Adrenal gland (tissue), 12 donors: ENCODE results near the gene AZI2. TPM values are rescaled to one million over a fixed set of nuclear protein-coding genes. Genes with fewer than 3 reads are reported as not detected.

Experiments used
- DNase-seq, 7 donors: peaks; one replicate each; pipeline ENCODE4 v3.0.0-alpha.2; 2019 to 2020
- H3K27ac ChIP-seq, 5 donors: fragments of 200-600 bp; sonication (generic) in 4 of 5; 1 replicate in 3 of 5; 2 replicates in 2 of 5; pipeline versions ENCODE4 v1.5.1 to v1.8.0; 2016 to 2020; ENCODE audit warnings: mild to moderate bottlenecking in 1 of 5
- H3K27me3 ChIP-seq: fragments of 200-600 bp; 2 replicates; pipeline ENCODE4 v1.8.0; 2021
- H3K36me3 ChIP-seq, 2 donors: fragments of 200-600 bp; replicated peaks in 1 of 2; 1 replicate in 1 of 2; 2 replicates in 1 of 2; pipeline versions ENCODE4 v1.5.1 to v1.8.0; 2018 to 2022
- H3K4me1 ChIP-seq, 2 donors: fragments of 200-600 bp; replicated peaks in 1 of 2; 1 replicate in 1 of 2; 2 replicates in 1 of 2; pipeline versions ENCODE4 v1.5.1 to v1.8.0; 2018 to 2021
- H3K4me3 ChIP-seq, 4 donors: fragments of 200-600 bp; sonication (generic) in 3 of 4; one replicate each; pipeline ENCODE4 v1.5.1; 2016 to 2018
- H3K9me3 ChIP-seq, 3 donors: fragments of 200-600 bp; sonication (generic) in 1 of 3; replicated peaks in 1 of 3; 1 replicate in 2 of 3; 2 replicates in 1 of 3; pipeline versions ENCODE4 v1.5.1 to v1.8.0; 2016 to 2021
- CTCF ChIP-seq, 6 experiments: fragments of 450-650 bp in 4 of 6; fragments of 200-600 bp in 2 of 6; sonication (generic) in 1 of 6; IDR thresholded peaks; 1 replicate in 5 of 6; 2 replicates in 1 of 6; pipeline versions ENCODE4 v1.5.1 to v1.8.0; 2016 to 2021; ENCODE audit warnings: antibody characterized with exemption in 6 of 6, mild to moderate bottlenecking in 2 of 6, moderate library complexity in 1 of 6
- POLR2A ChIP-seq, 2 donors: fragments of 450-650 bp; IDR thresholded peaks; one replicate each; pipeline ENCODE4 v1.6.1; 2017; ENCODE audit warnings: antibody characterized with exemption in 2 of 2, mild to moderate bottlenecking in 2 of 2, moderate library complexity in 1 of 2
- WGBS, 4 donors: extraction: QIAGEN DNeasy Blood & Tissue Kit in 2 of 4; methylation state at CpG; one replicate each; pipeline versions ENCODE4 v1.1.5 to v1.1.7; 2013 to 2017; 5-methylcytosine and 5-hydroxymethylcytosine counted together
- intact Hi-C, 2 donors: fragments of 100-400 bp; cut with DNase I; formaldehyde crosslinking; loops; one replicate each; pipeline versions ENCODE4 v1.14.1 to v1.15.0; 2022 to 2023
- polyA plus RNA-seq, 3 donors: library from polyadenylated mRNA; stranded (reverse); fragments of 200-250 nt in 2 of 3; fragments of 350-450 nt in 1 of 3; fragmentation: Illumina TruSeq in 1 of 3; extraction: RNeasy Lipid Tissue Mini Kit (QIAGEN cat#74804) in 1 of 3; gene quantifications; one replicate each; pipeline ENCODE4 v1.2.3, GENCODE V29; 2013 to 2014
- total RNA-seq, 9 donors: library from RNA; depleted of rRNA in 4 of 9; stranded (reverse); fragments of >200 nt in 4 of 9; fragments of 120-200 nt in 1 of 9; fragmentation: NEBNext Ultra II Directional in 1 of 9; extraction: Animal tissue kit (Norgen Biotek cat#: 25700) in 1 of 9; gene quantifications; one replicate each; pipeline versions ENCODE4 v1.1.0 to v1.2.4, GENCODE V29; 2013 to 2023
- donor health status: healthy with polysubstance abuse.
- donor health status: Bipolar disorder and iron deficiency.
- donor health status: DM: yes; HTN: yes; CAD: no.
- donor health status: DM: no; HTN: no; CAD: no.
- donor health status: DM: no; HTN: no; CAD: no.
- donor health status: DM: yes; HTN: yes; CAD: no.

The AZI2 gene
- total and polyA plus RNA-seq, 12 donors = 25.4 to 124 (median 52.7) TPM

- DNase-seq = no peak
- H3K27ac ChIP-seq = no peak overlapping the region
- no peak overlapping the region for H3K4me3 ChIP-seq
- H3K9me3 ChIP-seq = no peaks in the 10 kb centered on the region
- TF ChIP-seq POLR2A (IDR thresholded peaks at IDR 0.05) (no peak), CTCF (IDR thresholded peaks at IDR 0.05) (no peak)
- intact Hi-C loops = no loop called here
- H3K27me3 ChIP-seq = no peaks in the 10 kb centered on the region
- H3K36me3 ChIP-seq = no peaks in the 10 kb centered on the region
- H3K4me1 ChIP-seq = peaks cover 0 to 11% of the 10 kb centered on the region in 2 donors
- 85 to 91% (median 88%) methylated on average over 2 of the region's 2 CpGs for WGBS, 4 donors
Observed at GRCh38 chr3:28287046-28287445, 61.6 kb downstream of the AZI2 start.

GRCh38 chr3:28286595-28286994, 62.0 kb downstream of the AZI2 start:
- peaks cover 0 to 15% of the 10 kb centered on the region in 2 donors for H3K4me1 ChIP-seq
- TF ChIP-seq POLR2A (IDR thresholded peaks at IDR 0.05) = no peak
- peak; percentile 49 to 72 (median 62) for TF ChIP-seq CTCF (IDR thresholded peaks at IDR 0.05)
- no peak overlapping the region for H3K27ac ChIP-seq
- no peaks in the 10 kb centered on the region for H3K36me3 ChIP-seq
- H3K4me3 ChIP-seq = no peak overlapping the region
- no peaks in the 10 kb centered on the region for H3K9me3 ChIP-seq
- no peaks in the 10 kb centered on the region for H3K27me3 ChIP-seq
- intact Hi-C loops = no loop called here
- DNase-seq = no peak

- peaks cover 0 to 16% of the 10 kb centered on the region in 2 donors for H3K4me1 ChIP-seq
- no peak for DNase-seq
- TF ChIP-seq CTCF (IDR thresholded peaks at IDR 0.05) (no peak), POLR2A (IDR thresholded peaks at IDR 0.05) (no peak)
- H3K4me3 ChIP-seq = no peak overlapping the region
- no peak overlapping the region for H3K27ac ChIP-seq
- H3K36me3 ChIP-seq = no peaks in the 10 kb centered on the region
- intact Hi-C loops = no loop called here
- 86 to 97% (median 95%) methylated on average over 3 of the region's 3 CpGs for WGBS, 4 donors
- H3K9me3 ChIP-seq = no peaks in the 10 kb centered on the region
- H3K27me3 ChIP-seq = no peaks in the 10 kb centered on the region
Observed at GRCh38 chr3:28280781-28281180, 67.8 kb downstream of the AZI2 start.

GRCh38 chr3:28279770-28280169, 68.9 kb downstream of the AZI2 start:
- WGBS, 4 donors = 47 to 61% (median 54%) methylated on average over 4 of the region's 4 CpGs
- H3K36me3 ChIP-seq = no peaks in the 10 kb centered on the region
- peaks cover 0 to 11% of the 10 kb centered on the region in 2 donors for H3K4me1 ChIP-seq
- no peaks in the 10 kb centered on the region for H3K9me3 ChIP-seq
- no peak for TF ChIP-seq CTCF (IDR thresholded peaks at IDR 0.05)
- TF ChIP-seq POLR2A (IDR thresholded peaks at IDR 0.05) = no peak
- H3K27me3 ChIP-seq = no peaks in the 10 kb centered on the region
- intact Hi-C loops = no loop called here
- H3K27ac ChIP-seq = no peak overlapping the region
- H3K4me3 ChIP-seq = no peak overlapping the region
- DNase-seq = no peak
